ENCODE data around the gene TBC1D16.

DNA sequence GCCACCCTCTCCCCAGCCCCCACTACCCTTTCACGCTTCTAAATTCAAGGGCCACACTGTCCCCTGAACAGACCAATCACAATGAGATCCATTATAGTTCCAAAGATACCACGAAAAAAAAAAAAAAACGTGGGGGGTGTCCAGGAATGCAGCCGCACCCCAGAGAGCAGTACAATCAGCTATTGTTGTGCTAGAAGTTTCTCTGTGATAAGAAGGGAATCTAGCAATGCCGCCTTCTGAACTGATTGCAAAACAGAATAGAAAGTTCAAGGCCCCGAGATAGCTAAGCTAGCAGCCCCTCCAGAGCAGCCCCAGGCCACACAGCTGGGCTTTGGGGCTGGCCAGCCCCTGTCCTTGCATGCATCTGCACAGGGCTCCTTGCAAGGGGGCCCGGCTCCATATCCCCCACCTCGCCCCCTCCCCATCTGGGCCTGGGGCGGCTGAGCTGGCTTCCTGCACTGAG, 109.5 kb downstream of the TBC1D16 start:
- TF ChIP-seq, protein P1, sequence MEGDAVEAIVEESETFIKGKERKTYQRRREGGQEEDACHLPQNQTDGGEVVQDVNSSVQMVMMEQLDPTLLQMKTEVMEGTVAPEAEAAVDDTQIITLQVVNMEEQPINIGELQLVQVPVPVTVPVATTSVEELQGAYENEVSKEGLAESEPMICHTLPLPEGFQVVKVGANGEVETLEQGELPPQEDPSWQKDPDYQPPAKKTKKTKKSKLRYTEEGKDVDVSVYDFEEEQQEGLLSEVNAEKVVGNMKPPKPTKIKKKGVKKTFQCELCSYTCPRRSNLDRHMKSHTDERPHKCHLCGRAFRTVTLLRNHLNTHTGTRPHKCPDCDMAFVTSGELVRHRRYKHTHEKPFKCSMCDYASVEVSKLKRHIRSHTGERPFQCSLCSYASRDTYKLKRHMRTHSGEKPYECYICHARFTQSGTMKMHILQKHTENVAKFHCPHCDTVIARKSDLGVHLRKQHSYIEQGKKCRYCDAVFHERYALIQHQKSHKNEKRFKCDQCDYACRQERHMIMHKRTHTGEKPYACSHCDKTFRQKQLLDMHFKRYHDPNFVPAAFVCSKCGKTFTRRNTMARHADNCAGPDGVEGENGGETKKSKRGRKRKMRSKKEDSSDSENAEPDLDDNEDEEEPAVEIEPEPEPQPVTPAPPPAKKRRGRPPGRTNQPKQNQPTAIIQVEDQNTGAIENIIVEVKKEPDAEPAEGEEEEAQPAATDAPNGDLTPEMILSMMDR (IDR thresholded peaks at IDR 0.05): no peak
- TF ChIP-seq EZH2 (IDR thresholded peaks at IDR 0.05) (no peak), EZH2phosphoT487 (IDR thresholded peaks at IDR 0.05) (no peak)
